Karpas-422 (cell line): Measurements from ENCODE around the gene APOLD1. TPM values are rescaled to one million over a fixed set of nuclear protein-coding genes. Genes with fewer than 3 reads are reported as not detected.
A peak's percentile ranks its signal among the peaks of the same experiment; 100 is the strongest.
"Not testable (repeated sequence)": the region's sequence is repeated elsewhere in the genome, so short reads cannot be mapped to it uniquely, and the experiment has no call there.

ENCODE experiments used
- DNase-seq: peaks from one replicate; pipeline ENCODE4 v3.0.0-alpha.2; 2015
- H2AFZ ChIP-seq: fragments of 200-600 bp; sonication (generic); 2 replicates; pipeline ENCODE4 v1.6.1; 2014; ENCODE audit warnings: antibody characterized with exemption, low read length, mixed read lengths
- H3K27ac ChIP-seq: fragments of 200-600 bp; sonication (generic); 2 replicates; pipeline ENCODE4 v1.5.1; 2014; ENCODE audit warnings: mild to moderate bottlenecking, low read length, moderate library complexity
- H3K27me3 ChIP-seq: fragments of 200-600 bp; sonication (generic); 2 replicates; pipeline ENCODE4 v1.6.1; 2014; ENCODE audit warnings: low read length, mixed read lengths
- H3K36me3 ChIP-seq: fragments of 200-600 bp; sonication (generic); 2 replicates; pipeline ENCODE4 v1.6.1; 2014; ENCODE audit warnings: low read length, mixed read lengths; ENCODE audit not compliant: insufficient read depth
- H3K4me1 ChIP-seq: fragments of 200-600 bp; sonication (generic); 2 replicates; pipeline ENCODE4 v1.6.1; 2014; ENCODE audit warnings: mild to moderate bottlenecking, low read length, mixed read lengths
- H3K4me2 ChIP-seq: fragments of 200-600 bp; sonication (generic); 2 replicates; pipeline ENCODE4 v1.6.1; 2014; ENCODE audit warnings: low read length, low read depth, mild to moderate bottlenecking; ENCODE audit not compliant: poor library complexity, severe bottlenecking
- H3K4me3 ChIP-seq: fragments of 200-600 bp; sonication (generic); 2 replicates; pipeline ENCODE4 v1.5.1; 2014; ENCODE audit warnings: mild to moderate bottlenecking, antibody characterized with exemption, low read length, mixed read lengths
- H3K79me2 ChIP-seq: fragments of 200-600 bp; sonication (generic); 2 replicates; pipeline ENCODE4 v1.6.1; 2014; ENCODE audit warnings: mild to moderate bottlenecking, low read length, mixed read lengths
- H3K9ac ChIP-seq: fragments of 200-600 bp; sonication (generic); 2 replicates; pipeline ENCODE4 v1.6.0; 2014; ENCODE audit warnings: low read length
- H3K9me2 ChIP-seq: fragments of 200-600 bp; sonication (generic), shearing (Covaris generic); replicated peaks from 2 replicates; pipeline ENCODE4 v1.6.0; 2014; ENCODE audit warnings: mild to moderate bottlenecking, low read length, moderate library complexity; ENCODE audit not compliant: insufficient read depth
- H3K9me3 ChIP-seq: fragments of 300-700, 200-600 bp; sonication (generic); 2 replicates; pipeline ENCODE4 v1.6.1; 2014; ENCODE audit warnings: low read length, mixed read lengths
- H4K20me1 ChIP-seq: fragments of 200-600 bp; sonication (generic); 2 replicates; pipeline ENCODE4 v1.6.1; 2014; ENCODE audit warnings: mild to moderate bottlenecking, antibody characterized with exemption, low read length, low read depth; ENCODE audit not compliant: insufficient read depth
- total RNA-seq: library from RNA; depleted of rRNA; stranded (reverse); fragments of >200 nt; shearing (Covaris generic); gene quantifications from 2 replicates; pipeline ENCODE4 v1.2.3, GENCODE V29; 2014; ENCODE audit warnings: low replicate concordance

Gene APOLD1
- total RNA-seq, 1 experiment from 2014 or later, result 1.5 TPM

- H3K27ac ChIP-seq, H3K9me3 ChIP-seq, H4K20me1 ChIP-seq, H3K27me3 ChIP-seq, H3K9me2 ChIP-seq, DNase-seq, H3K4me1 ChIP-seq, H3K4me3 ChIP-seq, H2AFZ ChIP-seq, H3K79me2 ChIP-seq, H3K4me2 ChIP-seq, H3K9ac ChIP-seq, H3K36me3 ChIP-seq: not testable (repeated sequence)
These were observed 22.1 kb downstream of the APOLD1 start for GRCh38 chr12:12807517-12807903.

- Histone ChIP-seq H3K27me3 (no peaks in the 10 kb centered on the region), H4K20me1 (no peaks in the 10 kb centered on the region), H3K9me3 (no peaks in the 10 kb centered on the region), H3K4me3 (no peak overlapping the region; the same call in 1 of the 2 replicates), H3K79me2 (no peaks in the 10 kb centered on the region), H3K4me2 (peak overlapping the region; percentile 51), H3K9me2 (no peaks in the 10 kb centered on the region), H3K4me1 (peaks cover 10% of the 10 kb centered on the region), H3K27ac (no peak overlapping the region), H3K36me3 (no peaks in the 10 kb centered on the region), H2AFZ (no peak overlapping the region; the same call in 1 of the 2 replicates), H3K9ac (no peak overlapping the region)
- DNase-seq, result peak; percentile 76
These were observed 22.7 kb downstream of the APOLD1 start for GRCh38 chr12:12807970-12808702.

GRCh38 chr12:12810553-12811021, 25.1 kb downstream of the APOLD1 start:
- peaks cover 6% of the 10 kb centered on the region for H3K36me3 ChIP-seq
- peaks cover 23% of the 10 kb centered on the region for H3K4me1 ChIP-seq
- no peaks in the 10 kb centered on the region for H3K27me3 ChIP-seq
- no peaks in the 10 kb centered on the region for H3K9me2 ChIP-seq
- H3K9me3 ChIP-seq, result no peaks in the 10 kb centered on the region
- peaks cover 24% of the 10 kb centered on the region for H3K79me2 ChIP-seq
- H3K4me3 ChIP-seq, result no peak overlapping the region
- no peak overlapping the region for H3K9ac ChIP-seq
- H2AFZ ChIP-seq, result no peak overlapping the region
- 0 out of 2 replicates have a peak, but pooled peaks cover 2% of the 10 kb centered on the region for H4K20me1 ChIP-seq
- no peak overlapping the region for H3K27ac ChIP-seq
- no peak overlapping the region for H3K4me2 ChIP-seq
- DNase-seq, result no peak

- H3K9ac ChIP-seq, result no peak overlapping the region
- H3K9me2 ChIP-seq, result no peaks in the 10 kb centered on the region
- H3K4me3 ChIP-seq, result no peak overlapping the region
- H3K27ac ChIP-seq, result no peak overlapping the region
- H3K27me3 ChIP-seq, result no peaks in the 10 kb centered on the region
- H4K20me1 ChIP-seq, result 0 out of 2 replicates have a peak, but pooled peaks cover 2% of the 10 kb centered on the region
- no peak overlapping the region for H2AFZ ChIP-seq
- H3K4me1 ChIP-seq, result peaks cover 30% of the 10 kb centered on the region
- H3K36me3 ChIP-seq, result peaks cover 14% of the 10 kb centered on the region
- no peak for DNase-seq
- H3K9me3 ChIP-seq, result no peaks in the 10 kb centered on the region
- H3K4me2 ChIP-seq, result no peak overlapping the region
- peaks cover 32% of the 10 kb centered on the region for H3K79me2 ChIP-seq
These were observed 25.9 kb downstream of the APOLD1 start for GRCh38 chr12:12811343-12811742.

GRCh38 chr12:12812174-12812573, 26.7 kb downstream of the APOLD1 start:
- Histone ChIP-seq H3K9me3 (no peaks in the 10 kb centered on the region), H3K9ac (no peak overlapping the region), H3K9me2 (no peaks in the 10 kb centered on the region), H2AFZ (no peak overlapping the region), H3K36me3 (peaks cover 21% of the 10 kb centered on the region), H3K27me3 (no peaks in the 10 kb centered on the region), H3K79me2 (peaks cover 40% of the 10 kb centered on the region), H4K20me1 (peaks cover 2% of the 10 kb centered on the region; the same call in 1 of the 2 replicates), H3K4me1 (peaks cover 30% of the 10 kb centered on the region), H3K4me2 (no peak overlapping the region), H3K27ac (no peak overlapping the region), H3K4me3 (no peak overlapping the region)
- no peak for DNase-seq

- no peak for DNase-seq
- Histone ChIP-seq H3K27ac (no peak overlapping the region), H3K9ac (no peak overlapping the region), H4K20me1 (peaks cover 7% of the 10 kb centered on the region; the same call in 1 of the 2 replicates), H3K4me3 (peak overlapping the region; percentile 80; the same call in 1 of the 2 replicates), H3K9me2 (no peaks in the 10 kb centered on the region), H3K4me2 (no peak overlapping the region), H3K79me2 (peaks cover 45% of the 10 kb centered on the region), H3K36me3 (peaks cover 26% of the 10 kb centered on the region), H2AFZ (no peak overlapping the region), H3K27me3 (no peaks in the 10 kb centered on the region), H3K9me3 (no peaks in the 10 kb centered on the region), H3K4me1 (peaks cover 30% of the 10 kb centered on the region)
These were observed 27.2 kb downstream of the APOLD1 start for GRCh38 chr12:12812618-12813119.

- H3K27ac ChIP-seq, result no peak within 1 kb of the TSS
- DNase-seq, result peak; percentile 98
- peak within 1 kb of the TSS; percentile 57; the same call in 1 of the 2 replicates for H2AFZ ChIP-seq
- H3K4me1 ChIP-seq, result peaks cover 23% of the 10 kb centered on the region
- H3K4me3 ChIP-seq, result peak within 1 kb of the TSS; percentile 80
- H3K9me2 ChIP-seq, result no peaks in the 10 kb centered on the region
- H3K27me3 ChIP-seq, result no peaks in the 10 kb centered on the region
- peak within 1 kb of the TSS; percentile 85 for H3K4me2 ChIP-seq
- H3K9me3 ChIP-seq, result no peaks in the 10 kb centered on the region
- peaks cover 7% of the 10 kb centered on the region; the same call in 1 of the 2 replicates for H4K20me1 ChIP-seq
- peaks cover 28% of the 10 kb centered on the region for H3K36me3 ChIP-seq
- H3K79me2 ChIP-seq, result peaks cover 51% of the 10 kb centered on the region
- peak within 1 kb of the TSS; percentile 82 for H3K9ac ChIP-seq
These were observed 28.0 kb downstream of the APOLD1 start, which contains the start of gene DDX47 for GRCh38 chr12:12813120-12814101. DDX47 (plus strand) TSS chr12:12813346; CDS start chr12:12813368, 22 bp downstream.
